GM21529 (cell line): ENCODE data around the gene C16orf74.

Experiments
- ATAC-seq: cut with Tn5 transposase; IDR thresholded peaks from one replicate; pipeline ENCODE4 v1.9.1; 2021; ENCODE audit not compliant: unreplicated experiment

The C16orf74 gene

DNA sequence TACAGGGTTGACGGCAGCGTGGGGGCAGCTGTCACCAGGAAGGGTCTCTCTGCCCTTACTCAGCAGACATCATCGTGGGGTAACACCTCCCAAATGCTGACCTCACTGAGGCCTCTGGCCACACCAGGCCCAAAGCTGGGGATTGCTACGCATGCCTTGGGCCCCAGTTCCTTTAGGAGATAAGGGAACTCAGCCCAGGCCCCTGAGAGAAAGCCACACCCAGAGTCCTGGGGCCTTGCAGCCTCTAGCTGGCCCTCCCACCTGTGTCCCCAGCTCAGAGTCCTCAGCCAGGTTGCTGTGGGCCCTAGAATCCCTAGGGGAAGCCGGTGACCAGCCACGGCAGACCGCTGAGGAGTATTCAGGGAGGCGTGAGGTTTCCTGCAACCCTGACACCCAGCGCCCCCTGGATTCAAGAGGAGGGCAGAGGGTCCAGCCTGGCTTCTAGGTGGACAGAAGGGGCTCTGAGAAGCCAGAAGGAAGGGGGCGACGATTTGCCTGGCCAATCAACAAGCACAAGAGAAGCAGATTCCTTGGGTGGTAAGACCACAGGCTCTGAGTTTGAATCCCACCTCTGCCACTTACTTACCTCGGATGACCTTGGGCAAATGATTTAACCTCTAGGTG lies 51.8 kb downstream of the C16orf74 start:
- ATAC-seq, result no peak

DNA sequence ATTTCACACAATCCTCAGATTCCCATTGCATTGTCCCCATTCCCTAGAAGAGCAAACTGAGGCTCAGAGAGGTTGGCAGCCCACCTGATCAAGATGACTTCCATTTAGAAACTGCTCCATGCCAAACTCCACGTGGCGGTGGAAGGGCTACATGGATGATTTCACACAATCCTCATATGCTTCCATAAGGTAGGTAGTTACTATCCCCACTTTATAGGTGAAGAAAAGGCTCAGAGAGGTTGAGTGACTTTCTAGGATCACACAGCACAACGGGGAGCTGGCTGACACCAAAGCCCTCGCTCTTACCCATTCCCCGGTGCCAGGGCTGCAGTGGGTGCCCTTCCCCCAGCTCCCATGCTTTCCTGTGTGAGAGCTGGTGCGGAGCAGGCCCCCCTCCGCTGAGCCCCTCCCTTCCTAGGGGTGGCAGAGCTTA lies 52.4 kb downstream of the C16orf74 start:
- no peak for ATAC-seq

DNA sequence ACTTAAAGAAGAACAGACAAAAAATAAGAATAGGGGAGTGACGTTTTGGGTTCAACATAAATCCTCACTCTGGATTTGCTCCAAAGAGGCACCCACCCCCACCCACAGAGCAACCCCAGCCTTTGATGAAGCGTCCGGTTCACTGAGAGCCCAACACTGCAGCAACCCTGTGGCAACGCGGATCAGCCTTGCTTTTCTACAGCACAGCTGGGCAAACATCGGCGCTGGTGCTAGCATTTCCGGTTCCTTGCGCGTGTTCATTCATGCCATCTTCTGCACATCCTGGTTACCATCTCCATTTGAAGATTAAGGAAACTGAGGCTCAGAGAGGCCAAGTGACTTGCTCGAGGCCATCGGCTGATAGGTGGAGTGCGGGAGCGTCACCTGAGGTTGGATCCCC lies 53.5 kb downstream of the C16orf74 start:
- no peak for ATAC-seq

DNA sequence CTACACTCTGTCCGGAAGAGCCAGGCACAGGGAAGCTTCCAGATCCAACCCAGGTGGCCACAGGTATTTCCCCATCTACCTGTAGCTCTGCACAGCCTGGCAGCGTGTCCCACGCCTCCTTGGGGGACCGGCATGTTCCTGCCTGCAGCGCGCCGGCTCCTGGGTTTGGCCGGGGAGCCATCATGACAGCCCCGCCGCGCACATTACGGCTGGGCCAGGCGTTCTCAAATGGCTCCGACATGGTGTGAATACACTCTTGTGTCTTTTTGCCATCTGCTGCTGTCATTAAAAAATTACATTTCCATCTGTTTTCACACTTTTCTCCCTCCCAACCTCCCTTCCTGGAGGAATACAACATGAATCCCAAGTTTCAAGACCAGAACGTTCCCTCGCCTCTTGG lies 54.1 kb downstream of the C16orf74 start:
- ATAC-seq, result no peak

DNA sequence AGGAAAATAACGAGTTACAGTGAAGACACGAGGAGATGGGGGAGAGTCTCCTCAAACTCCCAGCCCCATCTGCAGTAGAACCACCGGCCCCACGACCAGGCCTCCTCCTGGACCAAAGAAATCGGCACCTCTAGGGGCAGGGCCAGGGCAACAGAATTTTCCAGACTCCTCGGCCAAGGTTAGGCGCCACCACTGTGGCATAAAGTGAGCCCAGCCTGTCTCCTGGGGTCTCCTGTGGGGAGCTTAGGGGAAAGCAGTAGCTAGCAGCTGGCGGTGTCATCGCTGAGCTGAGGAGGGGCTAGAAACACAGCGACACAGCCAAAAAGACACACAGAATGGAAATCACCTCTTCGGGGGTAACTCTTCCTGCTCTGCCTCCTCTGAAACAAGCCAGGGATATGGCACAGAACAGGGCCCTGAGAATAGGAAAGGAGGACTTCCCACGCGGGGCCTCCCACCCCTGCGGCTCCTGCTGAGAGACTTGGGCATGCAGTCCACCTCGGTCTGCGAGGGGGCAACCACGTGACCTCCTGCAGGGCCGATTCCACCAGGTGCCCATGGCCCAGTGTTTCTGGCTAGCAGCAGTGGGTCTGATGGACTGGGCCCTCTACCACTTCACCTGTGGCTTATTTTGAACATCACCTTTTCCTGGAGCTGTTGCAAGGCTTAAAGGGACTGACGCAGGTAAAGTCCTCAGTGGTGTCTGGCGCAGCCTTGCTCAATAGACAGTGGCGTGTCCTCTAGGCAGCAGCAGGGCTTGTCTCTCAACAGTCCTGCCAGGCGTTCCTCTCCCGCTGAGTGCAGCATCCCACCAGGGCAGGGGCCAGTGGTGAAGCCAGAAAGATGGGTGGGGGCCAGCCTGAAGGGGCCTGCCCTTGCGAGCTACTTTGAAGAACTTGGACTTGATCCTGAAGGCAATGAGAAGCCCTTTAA lies 55.4 kb downstream of the C16orf74 start:
- no peak for ATAC-seq

DNA sequence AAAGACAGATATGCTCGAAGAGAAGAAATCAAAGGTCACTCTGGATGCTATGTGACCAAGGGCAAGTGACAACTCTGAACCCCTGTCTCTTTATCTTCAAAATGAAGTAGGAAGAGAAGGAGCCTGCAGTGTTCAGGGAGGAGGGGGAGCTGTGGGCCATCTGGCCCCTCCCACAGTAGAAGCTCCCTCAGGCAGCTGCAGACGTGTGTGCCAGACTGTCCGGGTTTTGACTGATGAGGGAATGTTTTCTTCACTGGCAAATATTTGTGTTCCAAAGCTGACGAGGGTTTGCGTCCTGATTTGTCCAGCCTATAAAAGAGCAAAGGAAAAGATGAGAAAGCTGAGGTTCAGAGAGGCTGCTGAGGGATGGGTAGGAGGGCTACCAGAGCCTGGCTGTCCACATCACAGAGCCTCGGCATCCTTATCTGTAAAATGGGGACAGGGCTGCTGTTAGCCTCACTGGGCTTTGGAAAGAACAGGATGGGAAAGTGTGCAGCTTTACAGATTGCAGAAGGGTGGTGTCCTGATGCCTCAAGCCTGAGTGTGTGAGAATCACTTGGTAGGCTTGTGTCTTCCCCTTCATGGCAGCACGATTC lies 60.3 kb downstream of the C16orf74 start:
- ATAC-seq, result no peak

DNA sequence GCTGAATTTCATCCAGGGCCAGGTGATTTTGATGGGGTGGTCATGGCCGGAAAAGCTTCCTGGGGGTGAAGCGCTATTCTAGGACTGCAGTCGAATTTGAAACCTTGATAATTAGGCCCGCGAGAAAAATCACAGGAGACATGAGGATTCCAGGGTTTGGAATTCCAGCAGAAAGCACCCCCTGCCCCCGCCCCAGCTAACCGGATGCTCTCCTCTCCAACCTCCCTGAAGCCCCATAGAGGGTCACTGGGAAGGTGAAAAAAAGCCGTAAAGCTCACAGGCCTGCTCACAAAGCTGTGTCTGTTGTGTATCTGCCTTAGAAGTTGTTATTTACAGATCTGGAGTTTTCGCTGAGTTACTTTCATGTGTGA lies 61.0 kb downstream of the C16orf74 start:
- ATAC-seq, result no peak

DNA sequence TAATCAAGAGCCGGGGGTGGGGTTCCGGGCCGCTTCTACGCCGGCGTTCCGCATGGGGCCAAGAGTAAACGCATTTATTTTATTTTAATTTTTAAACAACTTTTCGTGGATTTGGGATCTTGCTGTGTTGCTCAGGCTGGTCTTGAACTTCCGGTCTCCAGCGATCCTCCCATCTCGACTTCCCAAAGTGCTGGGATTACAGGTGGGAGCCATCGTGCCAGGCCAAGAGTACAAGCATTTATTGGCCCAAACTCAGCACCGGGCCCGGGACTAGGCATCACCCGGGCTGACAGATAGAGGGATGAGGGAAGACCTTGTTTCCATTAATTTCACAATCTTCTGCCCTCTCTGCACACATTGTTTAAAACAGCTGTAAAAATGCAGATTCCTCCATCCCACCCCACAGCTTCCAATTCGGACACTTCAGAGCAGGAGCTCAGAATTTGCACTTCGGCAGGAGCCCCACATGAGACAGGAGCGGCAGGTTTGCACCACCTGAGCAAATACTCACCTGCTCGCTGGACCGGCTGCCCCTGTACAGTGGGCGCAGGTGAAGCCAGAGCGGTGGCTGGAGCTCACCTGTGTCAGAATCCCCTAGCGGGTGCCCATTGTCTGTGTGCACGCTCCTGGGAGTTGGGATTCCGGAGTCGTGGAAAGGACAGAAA lies 61.5 kb downstream of the C16orf74 start:
- ATAC-seq, result no peak

DNA sequence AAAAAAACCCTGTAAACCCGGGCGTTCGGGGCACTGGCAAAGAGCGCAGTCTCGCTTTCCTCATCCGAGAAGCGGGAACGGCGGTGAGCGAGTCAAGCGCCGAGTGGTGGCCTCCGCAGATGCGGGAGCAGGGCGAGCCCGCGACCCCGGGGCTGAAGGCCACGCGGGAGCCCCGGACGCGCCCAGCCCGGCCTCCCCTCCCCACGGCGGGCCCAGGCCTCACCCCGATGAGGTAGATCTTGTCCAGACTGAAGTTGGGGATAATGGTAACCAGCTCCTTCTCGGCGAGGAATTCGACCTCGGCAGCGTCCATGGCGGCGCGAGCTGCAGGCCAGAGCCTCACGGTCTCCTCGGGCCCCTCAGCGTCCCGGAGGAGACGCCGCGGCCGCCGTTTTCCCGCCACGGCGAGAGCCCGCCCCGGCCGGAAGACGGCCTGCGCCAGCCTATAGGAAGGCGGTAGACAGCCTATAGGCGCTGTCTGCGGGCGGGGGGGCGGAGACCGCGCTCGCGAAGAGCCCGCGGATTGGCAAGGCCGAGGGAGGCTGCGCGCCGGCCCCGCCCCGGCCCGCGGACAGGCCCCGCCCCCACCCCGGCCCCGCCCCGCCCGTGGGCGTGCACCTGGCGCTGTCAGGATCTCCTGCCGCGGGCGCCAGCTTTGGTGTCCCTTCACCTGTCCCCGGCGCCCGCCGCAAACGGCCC lies 62.2 kb downstream of the C16orf74 start, which contains the start of gene GINS2:
TSS of gene GINS2 (minus strand) at position 369 of the 699 bp plus-strand sequence. CDS start at position 313, 56 bp downstream.
- peak; percentile 92 for ATAC-seq

DNA sequence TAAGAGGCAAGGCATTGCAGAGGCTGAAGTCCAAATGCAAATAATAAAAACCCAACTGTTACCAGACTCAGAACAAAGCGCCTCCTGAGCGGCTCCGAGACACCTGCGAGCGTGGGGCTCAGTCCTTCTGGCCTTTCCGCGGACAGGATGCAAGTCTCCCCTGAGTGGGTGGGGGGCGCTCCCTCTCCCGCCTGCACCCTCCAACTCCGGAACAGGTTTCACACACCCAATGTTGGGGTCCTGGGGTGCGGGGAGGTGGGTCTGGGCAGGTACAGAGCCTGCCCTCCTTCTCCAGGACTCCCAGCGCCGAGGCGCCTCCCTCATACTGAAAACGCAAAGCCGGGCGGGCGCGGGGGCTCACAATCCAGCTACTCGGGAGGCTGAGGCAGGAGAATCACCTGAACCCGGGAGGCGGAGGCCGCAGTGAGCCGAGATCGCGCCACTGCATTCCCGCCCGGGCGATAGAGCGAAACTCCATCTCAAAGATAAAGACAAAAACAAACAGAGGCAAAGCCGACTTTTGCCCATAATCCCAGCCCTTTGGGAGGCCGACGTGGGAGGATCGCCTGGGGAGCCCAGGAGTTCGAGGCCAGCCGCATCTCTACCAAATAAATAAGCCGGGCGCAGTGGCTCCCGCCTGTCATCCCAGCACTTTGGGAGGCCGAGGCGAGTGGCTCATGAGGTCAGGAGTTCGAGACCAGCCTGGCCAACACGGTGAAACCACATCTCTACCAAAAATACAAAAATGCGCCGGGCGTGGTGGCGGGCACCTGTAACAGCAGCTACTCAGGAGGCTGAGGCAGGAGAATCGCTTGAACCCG lies 63.0 kb downstream of the C16orf74 start:
- ATAC-seq, result no peak

DNA sequence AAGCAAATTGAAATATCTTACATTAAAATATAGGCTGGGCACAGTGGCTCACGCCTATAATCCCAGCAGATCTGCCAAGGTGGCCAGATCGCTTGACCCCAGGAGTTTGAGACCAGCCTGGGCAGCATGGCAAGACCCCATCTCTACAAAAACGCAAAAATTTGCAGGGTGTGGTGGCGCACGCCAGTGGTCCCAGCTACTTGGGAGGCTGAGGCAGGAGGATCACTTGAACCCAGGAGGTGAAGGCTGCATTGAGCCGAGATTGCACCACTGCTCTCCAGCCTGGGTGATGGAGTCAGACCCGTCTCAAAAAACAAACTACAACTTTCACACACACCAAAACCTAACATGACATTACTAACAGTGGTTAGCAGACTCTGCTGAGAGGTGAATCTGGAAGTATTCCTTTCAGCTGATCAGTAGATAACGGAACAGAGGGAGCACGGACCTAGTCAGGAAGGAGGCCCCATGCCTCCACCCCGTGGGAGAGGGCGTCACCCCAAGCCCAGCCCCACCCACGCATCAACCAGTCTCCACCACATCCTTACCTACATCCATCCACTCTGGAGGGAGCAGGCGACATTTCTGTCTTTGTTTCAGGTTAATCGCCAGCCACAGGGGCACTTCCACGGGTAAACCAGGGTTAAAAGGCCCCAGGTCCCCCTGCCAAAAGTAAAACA lies 63.8 kb downstream of the C16orf74 start:
- ATAC-seq, result no peak

DNA sequence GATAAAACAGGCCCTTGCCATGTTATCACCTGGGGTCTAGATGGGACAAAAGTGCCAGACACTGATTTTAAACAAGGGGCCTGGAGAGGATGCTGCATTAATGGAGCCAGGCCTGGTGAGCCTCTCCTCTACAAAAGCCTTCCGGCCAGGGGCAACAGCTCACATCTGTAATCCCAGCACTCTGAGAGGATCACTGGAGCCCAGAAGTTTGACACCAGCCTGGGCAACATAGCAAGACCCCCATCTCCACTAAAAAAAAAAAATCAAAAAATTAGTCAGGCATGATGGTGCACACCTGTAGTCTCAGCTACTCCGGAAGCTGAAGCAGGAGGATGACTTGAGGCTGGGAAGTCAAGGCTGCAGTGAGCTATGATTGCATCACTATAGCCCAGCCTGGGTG lies 65.6 kb downstream of the C16orf74 start:
- no peak for ATAC-seq

DNA sequence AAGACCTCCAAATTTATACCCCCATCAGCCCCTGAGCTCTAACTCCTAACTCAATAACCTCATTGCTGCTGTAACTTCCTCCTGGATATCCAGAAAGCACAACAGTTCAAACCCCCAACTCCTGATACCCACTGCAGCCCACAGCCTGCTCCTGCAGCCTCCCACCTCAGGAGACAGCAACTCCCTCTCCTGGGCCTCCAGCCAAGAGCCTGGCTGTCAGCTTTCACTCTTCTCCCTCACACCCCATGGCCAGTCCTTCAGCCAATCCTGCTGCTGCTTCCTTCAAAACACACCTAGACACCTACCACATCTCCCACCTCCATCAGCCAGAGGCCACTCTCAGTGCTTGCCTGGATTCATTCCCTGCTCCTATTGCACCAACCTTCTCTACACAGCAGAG lies 67.5 kb downstream of the C16orf74 start:
- ATAC-seq, result no peak

DNA sequence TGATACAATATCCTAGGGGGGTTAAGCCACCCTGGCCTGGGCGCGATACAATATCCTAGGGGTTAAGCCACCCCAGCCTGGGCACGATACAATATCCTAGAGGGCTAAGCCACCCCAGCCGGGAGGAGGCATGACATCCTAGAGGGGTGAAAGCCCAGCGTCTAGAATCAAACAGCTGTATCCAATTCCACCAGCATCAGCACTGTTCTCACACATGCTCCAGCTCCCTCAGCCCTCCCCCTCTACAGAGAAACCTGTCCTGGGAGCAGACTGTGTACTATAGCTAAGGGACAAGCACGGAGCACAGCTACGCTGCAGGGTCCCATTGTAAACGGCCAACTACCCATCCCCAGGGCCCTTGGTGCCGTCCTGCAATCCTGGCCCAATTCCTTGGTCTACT lies 68.4 kb downstream of the C16orf74 start:
- ATAC-seq, result no peak

DNA sequence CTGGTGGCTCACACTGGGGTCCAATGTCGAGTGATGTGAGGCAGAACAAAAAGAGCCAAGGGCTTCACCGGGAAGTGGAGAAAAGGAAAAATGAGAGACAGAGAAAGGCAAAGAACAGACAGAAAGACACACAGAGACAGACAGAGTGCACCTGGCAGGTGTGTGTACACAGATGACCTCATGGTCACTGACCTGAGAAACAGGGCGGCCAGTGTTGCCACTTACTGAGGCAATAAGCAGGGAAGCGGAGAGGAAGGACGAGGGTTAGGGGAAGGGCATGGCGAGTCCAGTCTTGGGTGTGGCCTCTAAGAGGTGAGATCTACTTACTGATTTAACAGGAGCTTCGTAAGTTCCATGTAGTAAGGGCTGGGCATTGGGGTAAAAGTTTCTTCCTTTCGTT lies 69.6 kb downstream of the C16orf74 start:
- ATAC-seq, result no peak

DNA sequence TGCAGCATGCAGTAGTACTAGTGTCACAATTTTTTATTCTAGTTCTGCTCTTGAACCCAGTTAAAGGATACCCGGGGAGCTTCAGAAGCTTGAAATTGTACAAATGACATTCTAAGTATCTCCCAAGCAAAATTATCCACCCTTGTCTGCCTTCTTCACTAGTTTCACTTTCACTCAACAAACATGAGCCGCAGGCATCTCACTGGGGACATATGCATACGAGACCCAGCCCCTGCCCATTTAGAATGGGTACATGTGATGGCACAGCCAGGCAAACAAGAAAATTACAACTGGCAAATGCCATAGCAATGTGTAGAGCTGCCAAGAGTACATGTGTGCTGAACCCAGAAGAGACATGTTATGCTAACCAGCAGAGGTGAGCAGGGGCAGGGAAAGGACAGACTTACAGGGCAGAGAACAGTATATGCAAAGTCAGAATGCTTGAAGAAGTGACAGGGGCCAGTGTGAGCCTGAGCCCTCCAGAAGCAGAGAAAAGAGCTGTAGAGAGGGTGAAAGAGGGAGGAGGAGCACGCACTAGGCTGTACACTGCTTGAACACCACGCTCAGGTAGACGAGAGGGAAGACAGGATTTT lies 70.4 kb downstream of the C16orf74 start:
- ATAC-seq, result no peak

DNA sequence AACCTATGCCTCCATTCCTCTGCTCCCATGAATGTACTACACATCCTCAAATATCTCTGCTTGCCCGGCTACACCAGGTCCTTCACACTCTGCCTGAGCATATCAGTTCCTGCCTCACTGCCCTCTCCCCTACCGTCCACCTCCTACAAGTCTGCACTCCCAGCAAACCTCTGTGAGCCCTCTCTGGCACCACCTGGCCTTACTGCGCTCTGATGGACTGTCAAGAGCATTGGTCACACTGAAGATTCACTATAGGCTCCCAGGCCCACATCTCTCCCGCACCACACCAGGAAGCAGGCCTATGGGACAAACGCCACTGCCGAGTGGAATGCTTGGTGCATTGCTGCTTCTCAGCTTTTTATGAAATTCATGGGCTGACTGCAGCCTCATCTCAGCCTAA lies 71.0 kb downstream of the C16orf74 start:
- no peak for ATAC-seq

DNA sequence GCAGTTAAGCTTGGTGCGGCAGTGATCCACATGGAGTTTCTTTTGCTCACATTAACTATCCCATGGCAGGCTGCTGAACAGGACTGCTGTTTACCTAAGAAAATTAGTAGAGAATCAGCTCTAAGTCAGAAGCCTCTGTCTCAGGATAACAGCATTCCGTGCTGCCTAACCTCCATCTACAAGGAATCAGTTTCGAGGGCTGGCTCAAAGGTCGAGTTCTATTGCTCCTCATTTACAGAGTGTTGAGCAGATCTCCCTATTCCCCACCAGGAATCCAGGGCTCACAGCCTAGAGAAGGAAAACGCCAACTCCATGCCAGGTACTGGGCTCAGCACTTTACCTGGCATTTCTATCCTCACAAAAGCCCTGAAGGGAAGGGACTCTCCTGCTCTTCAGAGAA lies 72.1 kb downstream of the C16orf74 start:
- no peak for ATAC-seq

DNA sequence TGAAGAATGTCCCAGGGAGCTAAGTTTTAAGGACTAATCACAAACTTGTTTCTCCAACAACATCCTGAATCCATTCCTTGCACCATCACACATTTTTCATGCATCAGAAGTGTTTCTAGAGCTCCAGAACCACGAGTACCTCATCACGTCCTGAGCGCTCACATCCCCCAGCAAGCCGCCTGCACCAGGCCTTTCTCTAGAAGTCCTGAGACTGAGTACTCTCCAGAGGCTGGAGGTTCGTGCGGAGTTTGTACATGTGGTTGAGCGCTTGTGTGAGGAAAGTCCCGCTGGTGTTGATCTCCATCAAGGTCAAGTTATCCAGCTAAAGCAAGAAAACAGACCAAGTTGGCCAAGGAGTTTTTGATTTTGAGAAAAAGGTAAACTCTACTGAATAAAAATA lies 72.9 kb downstream of the C16orf74 start:
- ATAC-seq, result no peak
